Measurements from ENCODE around the gene LINC01488. TPM values are rescaled to one million over a fixed set of nuclear protein-coding genes. Genes with fewer than 3 reads are reported as not detected.
A peak's percentile ranks its signal among the peaks of the same experiment; 100 is the strongest.

Gene LINC01488
- total and polyA plus RNA-seq, 9 of the 15 experiments (the other 6 are each of a cell fraction or from before 2014, with no cell fraction given), result not detected

- CTCF ChIA-PET (ENCODE audit: low intra/inter-chr PET ratio), result interaction anchor here (0.8 kb wide), 1 partner anchor 198 kb away, joined by 3 read pairs; no protein-coding TSS in a partner anchor
- Histone ChIP-seq H3K4me3 (peak overlapping the region; percentile 35), H3K9ac (ENCODE audit: insufficient read depth in 1 of 2, low read depth in 2 of 2, low read length in 2 of 2) (peak overlapping the region; percentile 89 to 93), H4K20me1 (replicated peaks; ENCODE audit: control insufficient read depth, insufficient read depth, low read length) (no peaks in the 10 kb centered on the region), H3K4me2 (ENCODE audit: insufficient read depth, low read length) (peak overlapping the region; percentile 80), H3K4me1 (replicated peaks in 1 of 2; ENCODE audit: control insufficient read depth in 2 of 2, insufficient read depth in 2 of 2, low read length in 2 of 2) (peaks cover 61 to 66% of the 10 kb centered on the region in 2 experiments), H2AFZ (ENCODE audit: low read depth, low read length) (peak overlapping the region; percentile 94), H3K36me3 (ENCODE audit: control insufficient read depth, insufficient read depth, low read length) (no peaks in the 10 kb centered on the region), H3K9me1 (ENCODE audit: control insufficient read depth, insufficient read depth, low read length) (no peaks in the 10 kb centered on the region), H3K9me3 (replicated peaks; ENCODE audit: control insufficient read depth, insufficient read depth, low read depth, low read length) (no peaks in the 10 kb centered on the region), H3K79me2 (ENCODE audit: control insufficient read depth, insufficient read depth, low read length) (peaks cover 5% of the 10 kb centered on the region; the same call in 1 of the 3 replicates), H3K27me3 (ENCODE audit: control insufficient read depth in 2 of 2, insufficient read depth in 2 of 2, low read length in 2 of 2) (no peaks in the 10 kb centered on the region), H3K27ac (ENCODE audit: extremely low read depth, low read depth, low read length) (peak overlapping the region; percentile 95)
- BruUV-seq (replicated peaks), result TSS peak; percentile 85
- FAIRE-seq (peak; percentile 89), ATAC-seq (peak; percentile 57), DNase-seq (ENCODE audit: extremely low read depth in 1 of 4, low spot score in 3 of 4) (peak; percentile 84 to 97 (median 88))
- WGBS (ENCODE audit: insufficient coverage, low coverage, missing lambda C conversion rate), result 1% methylated on average over 32 of the region's 32 CpGs
- POLR2A ChIA-PET, result interaction anchor here (0.5 to 1.3 kb wide), 6 partner anchors 9 to 371 kb away, joined by 3 to 8 read pairs (median 3); no protein-coding TSS in a partner anchor
- intact Hi-C loops (cut with micrococcal nuclease) (loop anchor here (5.0 to 10.0 kb wide), 3 partner anchors 42 to 310 kb away; partner anchors contain the start of gene CCND1), in situ Hi-C loops (cut with MboI) (loop anchor here (5.0 kb wide), 1 partner anchor 198 kb away; the partner anchor contains the start of gene CCND1)
- TF ChIP-seq ZNF282 (CRISPR knock-in tag; IDR thresholded peaks at IDR 0.05) (no peak), GTF2B (IDR thresholded peaks at IDR 0.05; ENCODE audit: extremely low read depth, insufficient read length) (no peak), ZNF76 (CRISPR knock-in tag; IDR thresholded peaks at IDR 0.05; ENCODE audit: borderline replicate concordance) (no peak), HIVEP1 (CRISPR knock-in tag; IDR thresholded peaks at IDR 0.05) (0 out of 2 replicates have a peak, but pooled peaks have one; percentile 34), NUFIP1 (IDR thresholded peaks at IDR 0.05; ENCODE audit: partially characterized antibody) (no peak), ZNF644 (tag; IDR thresholded peaks at IDR 0.05; ENCODE audit: low read depth) (no peak; the same call in 1 of the 2 replicates), MAFF (IDR thresholded peaks at IDR 0.05; ENCODE audit: low read length) (no peak), CREM (IDR thresholded peaks at IDR 0.05; ENCODE audit: low read depth) (peak; percentile 98), MYC (IDR thresholded peaks at IDR 0.05; ENCODE audit: low read depth, low read length) (peak; percentile 14), MYC (CRISPR knock-in tag; IDR thresholded peaks at IDR 0.05; ENCODE audit: borderline replicate concordance, low read depth) (no peak), HCFC1 (IDR thresholded peaks at IDR 0.05; ENCODE audit: low read depth, low read length) (peak; percentile 48), FOSL1 (tag; conservative IDR thresholded peaks at IDR 0.05) (peak; percentile 80), SUPT5H (IDR thresholded peaks at IDR 0.05) (peak; percentile 73), KDM2B (CRISPR knock-in tag; IDR thresholded peaks at IDR 0.05) (no peak), ZFP36 (IDR thresholded peaks at IDR 0.05; ENCODE audit: low read depth, low read length, partially characterized antibody) (no peak), RBM15 (IDR thresholded peaks at IDR 0.05; ENCODE audit: insufficient read depth, low read length) (no peak), FOXP1 (CRISPR knock-in tag; IDR thresholded peaks at IDR 0.05) (no peak), TAF9B (IDR thresholded peaks at IDR 0.05; ENCODE audit: partially characterized antibody) (peak; percentile 36), BRD4 (IDR thresholded peaks at IDR 0.05) (no peak), HEY1 (CRISPR knock-in tag; IDR thresholded peaks at IDR 0.05; ENCODE audit: borderline replicate concordance) (no peak), CEBPB (tag; IDR thresholded peaks at IDR 0.05) (peak; percentile 98), STAG1 (CRISPR knock-in tag; IDR thresholded peaks at IDR 0.05; ENCODE audit: borderline replicate concordance) (no peak), PCBP2 (IDR thresholded peaks at IDR 0.05; ENCODE audit: low read depth, low read length, poor library complexity, severe bottlenecking) (no peak)
Measured at GRCh38 chr11:69444381-69445130, 36.9 kb upstream of the LINC01488 start.

All from K562 (cell line).